T-helper 17 cell (primary cell): Measurements from ENCODE around the gene ZNF865. TPM values are rescaled to one million over a fixed set of nuclear protein-coding genes. Genes with fewer than 3 reads are reported as not detected.
"Not testable (repeated sequence)": the region's sequence is repeated elsewhere in the genome, so short reads cannot be mapped to it uniquely, and the experiment has no call there.

Source experiments
- ATAC-seq: fragments of 150-1000 bp; cut with Tn5 transposase; 2 replicates; pipeline ENCODE4 v1.10.0; 2021; ENCODE audit warnings: mild to moderate bottlenecking, moderate library complexity
- DNase-seq, 3 donors: peaks; one replicate each; pipeline versions ENCODE4 v3.0.0 to v3.0.0-alpha.2; 2020 to 2021
- H3K9me3 ChIP-seq: one replicate; pipeline ENCODE4 v1.7.0; 2013; ENCODE audit warnings: low read length, mild to moderate bottlenecking; ENCODE audit not compliant: control insufficient read depth, poor library complexity, severe bottlenecking
- H3K27ac Mint-ChIP-seq: one replicate; pipeline ENCODE4 v1.8.0; 2022; ENCODE audit warnings: mild to moderate bottlenecking, moderate library complexity, mixed read lengths
- H3K27me3 Mint-ChIP-seq: one replicate; pipeline ENCODE4 v1.8.0; 2022; ENCODE audit warnings: mixed read lengths
- H3K36me3 Mint-ChIP-seq: one replicate; pipeline ENCODE4 v1.8.0; 2022; ENCODE audit warnings: low read depth, mixed read lengths
- H3K4me1 Mint-ChIP-seq: one replicate; pipeline ENCODE4 v1.8.0; 2022; ENCODE audit warnings: mild to moderate bottlenecking, mixed read lengths
- H3K4me3 Mint-ChIP-seq: one replicate; pipeline ENCODE4 v1.8.0; 2022; ENCODE audit warnings: mild to moderate bottlenecking, moderate library complexity, mixed read lengths
- total RNA-seq, 4 donors: library from RNA in 2 of 4; stranded (reverse) in 2 of 4; gene quantifications; one replicate each; pipeline ENCODE4 v1.2.3 and lab custom pipeline; 2022 to 2026

The ZNF865 gene
- total RNA-seq (10 to 100 TPM; 12.6 to 12.8 TPM), total RNA-seq (lab: John Stamatoyannopoulos, UW) (4.2 to 6.9 reads per million in 2 donors)

DNA sequence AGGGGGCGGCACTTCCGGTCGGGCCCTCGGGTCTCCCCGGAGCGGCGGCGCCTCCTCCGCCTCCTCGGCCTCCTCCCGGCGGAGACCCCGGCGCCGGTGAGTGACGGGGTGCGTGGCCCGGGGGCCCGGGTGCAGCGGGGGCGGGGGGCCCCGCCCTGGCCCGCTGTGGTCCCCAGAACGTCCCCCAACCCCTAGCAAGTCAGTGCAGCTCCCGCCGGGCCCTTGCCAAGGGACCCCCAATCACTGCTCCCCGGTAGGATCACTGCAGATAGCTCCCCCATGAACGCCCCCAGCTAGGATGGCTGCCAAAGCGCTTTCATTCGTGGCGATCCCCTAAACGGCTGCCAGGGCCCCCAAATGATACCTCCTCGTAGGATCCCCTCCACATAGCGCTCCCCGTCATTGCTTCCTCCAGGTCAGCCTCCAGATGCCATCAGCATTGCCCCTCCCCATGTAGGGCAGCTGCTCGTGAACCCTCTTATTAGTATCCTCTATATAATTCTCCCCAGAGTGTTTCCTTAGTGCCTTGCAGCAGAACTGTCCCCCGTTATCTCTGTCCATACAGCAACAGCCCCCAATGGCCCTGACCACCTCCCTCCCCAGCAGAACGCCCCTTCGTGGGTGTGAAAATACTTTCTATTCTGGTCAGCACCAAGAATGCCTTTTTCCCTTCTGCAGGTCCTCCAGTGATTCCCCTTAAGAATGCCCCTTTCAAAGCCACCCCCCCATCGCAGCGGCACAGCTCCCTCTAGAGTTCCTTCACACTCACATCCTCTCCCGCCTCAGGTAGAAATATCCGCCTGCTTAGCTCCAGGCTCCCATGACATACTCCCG lies at the start of gene ZNF865:
Gene ZNF865 (plus strand): TSS at position 11 of the 834 bp plus-strand sequence. CDS start 7,972 bp downstream, outside the sequence.
- Mint-ChIP-seq H3K4me3 (peak within 1 kb of the TSS; percentile 99), H3K36me3 (peaks cover 10% of the 10 kb centered on the region), H3K4me1 (peaks cover 42% of the 10 kb centered on the region), H3K27ac (peak within 1 kb of the TSS; percentile 96), H3K27me3 (no peaks in the 10 kb centered on the region)
- ATAC-seq (peak; percentile 51), DNase-seq (peak; percentile 50 to 57 (median 52))
- no peaks in the 10 kb centered on the region for H3K9me3 ChIP-seq

DNA sequence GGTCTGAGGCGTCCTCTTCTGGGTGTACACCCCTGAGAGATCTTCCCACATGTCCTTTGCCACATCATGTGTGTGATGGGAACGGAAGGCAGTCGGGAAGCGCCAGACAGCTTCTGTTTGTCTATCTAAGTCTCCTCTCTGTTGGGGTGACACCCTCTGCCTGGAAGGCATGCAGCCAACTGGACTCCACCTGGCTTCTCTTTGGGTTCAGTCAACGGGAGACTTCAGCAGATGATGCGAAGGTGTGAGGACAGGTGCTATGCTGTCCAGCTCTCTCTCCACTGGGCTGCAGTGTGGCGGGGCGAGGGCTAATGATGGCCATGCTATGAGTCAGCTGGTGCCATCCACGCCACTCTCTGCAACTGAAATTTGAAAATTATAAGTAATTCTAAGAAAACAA lies 45.8 kb upstream of the ZNF865 start:
- no peak overlapping the region for H3K4me3 Mint-ChIP-seq
- peaks cover 2% of the 10 kb centered on the region for H3K4me1 Mint-ChIP-seq
- no peak for ATAC-seq

DNA sequence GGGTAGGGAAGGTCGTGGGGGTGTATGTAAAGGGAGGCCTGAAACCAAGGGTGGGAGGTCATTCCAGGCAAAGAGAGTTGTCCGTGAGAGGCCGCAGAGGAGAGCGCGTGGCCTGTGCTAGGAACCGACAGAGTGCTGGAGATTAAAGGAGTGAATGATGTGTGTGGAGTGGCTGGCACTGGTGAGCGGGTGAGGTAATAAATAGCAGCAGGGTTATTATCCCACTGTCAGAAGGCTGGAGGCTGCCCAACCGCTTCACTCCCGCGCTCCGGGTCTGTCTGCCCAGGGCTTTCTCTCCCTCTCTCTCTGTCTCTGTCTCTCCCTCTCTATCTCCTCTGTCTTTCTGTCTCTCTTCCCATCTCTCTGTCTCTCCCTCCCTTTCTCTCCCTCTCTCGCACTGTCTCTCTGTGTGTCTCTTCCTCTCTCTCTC lies 42.2 kb upstream of the ZNF865 start:
- no peak for DNase-seq
- H3K9me3 ChIP-seq: no peaks in the 10 kb centered on the region
- no peak overlapping the region for H3K27ac Mint-ChIP-seq
- no peak overlapping the region for H3K4me3 Mint-ChIP-seq
- ATAC-seq: no peak
- peaks cover 32% of the 10 kb centered on the region for H3K27me3 Mint-ChIP-seq
- H3K36me3 Mint-ChIP-seq: no peaks in the 10 kb centered on the region
- no peaks in the 10 kb centered on the region for H3K4me1 Mint-ChIP-seq

More for the DNA sequence above, 45.8 kb upstream of the ZNF865 start:
- H3K27me3 Mint-ChIP-seq: peaks cover 23% of the 10 kb centered on the region
- no peak for DNase-seq
- no peaks in the 10 kb centered on the region for H3K36me3 Mint-ChIP-seq
- H3K9me3 ChIP-seq: no peaks in the 10 kb centered on the region
- no peak overlapping the region for H3K27ac Mint-ChIP-seq

DNA sequence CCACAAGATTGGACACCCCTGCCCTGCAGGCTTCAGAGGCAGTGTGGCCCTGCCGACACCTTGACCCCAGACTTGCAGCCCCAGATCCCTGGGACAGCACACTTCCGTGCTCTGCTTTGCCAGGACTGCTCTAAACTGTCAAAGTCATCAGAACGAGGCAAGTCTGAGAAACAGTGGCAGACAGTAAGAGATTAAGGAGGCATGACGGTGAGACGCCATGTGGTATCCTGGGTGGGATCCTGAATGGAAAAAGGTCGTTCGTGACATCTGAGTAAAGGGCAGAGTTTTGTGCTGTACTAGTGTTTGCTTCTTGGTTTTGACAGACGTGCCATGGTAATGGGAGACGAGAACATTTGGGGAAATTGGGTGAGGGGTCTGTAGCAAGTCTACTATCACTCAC lies 38.6 kb upstream of the ZNF865 start:
- DNase-seq (no peak), ATAC-seq (no peak)
- no peak overlapping the region for H3K27ac Mint-ChIP-seq
- H3K36me3 Mint-ChIP-seq: no peaks in the 10 kb centered on the region
- H3K9me3 ChIP-seq: no peaks in the 10 kb centered on the region
- H3K4me3 Mint-ChIP-seq: no peak overlapping the region
- H3K4me1 Mint-ChIP-seq: no peaks in the 10 kb centered on the region
- peaks cover 17% of the 10 kb centered on the region for H3K27me3 Mint-ChIP-seq

DNA sequence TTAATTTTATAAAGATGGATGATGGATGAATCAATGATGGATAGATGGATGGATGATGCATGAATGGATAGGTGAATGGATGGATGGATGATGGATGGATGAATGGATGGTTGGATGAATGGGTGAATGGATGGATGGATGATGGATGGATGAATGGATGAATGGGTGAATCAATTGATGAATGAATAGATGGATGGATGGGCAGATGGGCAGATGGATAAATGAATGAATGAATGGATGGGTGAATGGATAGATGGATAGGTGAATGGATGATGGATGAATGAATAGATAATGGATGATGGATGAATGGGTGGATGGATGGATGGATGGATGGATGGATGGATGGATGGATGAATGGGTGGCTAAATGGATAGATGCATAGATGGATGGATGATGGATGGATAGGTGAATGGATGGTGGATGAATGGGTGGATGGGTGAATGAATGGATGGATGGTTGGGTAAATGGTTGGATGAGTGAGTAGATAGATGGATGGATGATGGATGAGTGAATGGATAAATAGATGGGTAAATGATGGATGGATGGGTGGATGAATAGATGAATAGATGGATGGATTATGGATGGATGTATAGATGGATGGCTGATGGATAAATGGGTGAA lies 37.6 kb upstream of the ZNF865 start:
- no peak overlapping the region for H3K4me3 Mint-ChIP-seq
- H3K9me3 ChIP-seq: no peaks in the 10 kb centered on the region
- H3K27me3 Mint-ChIP-seq: peaks cover 17% of the 10 kb centered on the region
- no peak overlapping the region for H3K27ac Mint-ChIP-seq
- ATAC-seq: no peak
- no peaks in the 10 kb centered on the region for H3K36me3 Mint-ChIP-seq
- no peaks in the 10 kb centered on the region for H3K4me1 Mint-ChIP-seq
- no peak for DNase-seq

DNA sequence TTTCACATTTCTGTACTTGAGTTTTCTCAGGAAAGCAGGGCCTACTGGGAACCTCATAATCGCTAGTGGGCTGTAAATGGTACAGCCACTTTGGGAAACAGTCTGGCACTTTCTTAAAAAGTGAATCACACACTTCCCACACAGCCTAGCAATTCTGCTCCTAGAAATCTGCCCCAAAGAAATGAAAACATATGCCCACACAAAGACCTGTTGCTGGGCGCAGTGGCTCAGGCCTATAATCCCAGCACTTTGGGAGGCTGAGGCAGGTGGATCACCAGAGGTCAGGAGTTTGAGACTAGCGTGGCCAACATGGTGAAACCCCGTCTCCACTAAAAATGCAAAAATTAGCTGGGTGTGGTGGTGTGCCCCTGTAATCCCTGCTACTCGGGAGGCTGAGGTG lies 36.0 kb upstream of the ZNF865 start:
- not testable (repeated sequence) for ATAC-seq, H3K36me3 Mint-ChIP-seq, H3K4me1 Mint-ChIP-seq, H3K27ac Mint-ChIP-seq, DNase-seq, H3K4me3 Mint-ChIP-seq, H3K9me3 ChIP-seq
- peaks cover 12% of the 10 kb centered on the region for H3K27me3 Mint-ChIP-seq

DNA sequence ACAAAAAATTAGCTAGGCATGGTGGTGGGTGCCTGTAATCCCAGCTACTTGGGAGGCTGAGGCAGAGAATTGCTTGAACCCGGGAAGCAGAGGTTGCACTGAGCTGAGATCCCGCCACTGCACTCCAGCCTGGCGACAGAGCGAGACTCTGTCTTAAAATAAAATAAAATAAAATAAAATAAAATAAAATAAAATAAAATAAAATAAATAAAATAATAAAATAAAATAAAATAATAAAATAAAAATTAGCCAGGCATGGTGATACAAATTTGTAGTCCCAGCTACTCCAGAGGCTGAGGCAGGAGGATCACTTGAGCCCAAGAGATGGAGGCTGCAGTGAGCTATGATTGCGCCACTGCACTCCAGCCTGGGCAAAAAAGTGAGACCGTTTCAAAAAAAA lies 31.5 kb upstream of the ZNF865 start:
- H3K4me1 Mint-ChIP-seq, H3K4me3 Mint-ChIP-seq, H3K27me3 Mint-ChIP-seq: not testable (repeated sequence)

DNA sequence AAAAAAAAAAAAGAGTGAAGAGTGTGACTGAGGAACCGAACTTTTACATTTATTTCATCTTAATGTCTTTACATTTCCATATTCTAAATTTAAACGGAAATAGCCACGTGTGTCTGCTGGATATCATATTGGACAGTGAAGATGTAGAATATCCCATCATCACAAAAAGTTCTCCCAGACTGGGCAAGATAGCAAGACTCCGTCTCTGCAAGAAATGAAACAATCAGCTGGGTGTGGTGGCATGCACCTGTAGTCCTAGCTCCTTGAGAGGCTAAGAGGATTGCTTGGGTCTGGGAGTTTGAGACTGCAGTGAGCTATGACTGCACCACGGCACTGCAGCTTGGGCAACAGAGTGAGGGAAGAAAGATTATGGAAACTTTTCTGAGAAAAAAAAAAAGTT lies 28.7 kb upstream of the ZNF865 start:
- DNase-seq: no peak
- Mint-ChIP-seq H3K27me3 (no peaks in the 10 kb centered on the region), H3K4me3 (no peak overlapping the region), H3K4me1 (peaks cover 18% of the 10 kb centered on the region), H3K27ac (no peak overlapping the region), H3K36me3 (peaks cover 5% of the 10 kb centered on the region)
- ATAC-seq: no peak
- no peaks in the 10 kb centered on the region for H3K9me3 ChIP-seq

More for the DNA sequence above, 31.5 kb upstream of the ZNF865 start:
- not testable (repeated sequence) for H3K36me3 Mint-ChIP-seq, ATAC-seq, H3K27ac Mint-ChIP-seq, DNase-seq, H3K9me3 ChIP-seq

DNA sequence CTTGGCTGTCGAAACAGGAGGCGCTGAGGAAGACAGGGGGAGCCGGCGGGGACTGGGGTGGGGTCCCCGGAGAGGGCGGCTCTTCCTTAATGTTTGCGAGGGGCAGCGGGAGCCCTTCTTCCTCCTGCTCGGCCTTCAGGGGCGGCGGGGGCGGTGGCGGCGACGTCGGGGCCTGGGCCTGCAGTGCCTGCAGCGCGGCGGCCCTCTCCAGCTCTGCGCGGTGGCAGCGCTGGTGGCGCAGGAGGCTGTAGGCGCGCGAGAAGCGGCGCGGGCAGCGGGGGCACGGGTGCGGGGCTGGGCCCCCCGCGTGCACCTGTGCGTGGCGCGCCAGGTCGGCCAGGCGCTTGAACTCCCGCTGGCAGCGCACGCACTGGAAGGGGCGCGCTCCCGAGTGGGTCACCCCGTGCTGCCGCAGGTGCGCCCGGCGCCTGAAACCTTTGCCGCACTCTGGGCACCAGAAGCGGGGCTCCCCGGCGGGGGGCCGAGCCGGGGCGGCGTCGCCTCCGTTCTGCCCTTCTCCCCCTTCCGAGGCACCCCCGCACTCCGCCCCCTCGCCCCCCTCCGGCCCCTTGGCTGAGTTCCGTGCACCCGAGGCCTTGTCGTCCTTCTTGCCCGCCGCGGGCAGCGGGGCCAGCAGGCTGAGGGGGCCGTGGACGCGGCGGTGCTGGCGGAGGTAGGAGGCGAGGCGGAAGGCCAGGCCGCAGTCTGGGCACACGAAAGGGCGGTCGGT lies 27.3 kb upstream of the ZNF865 start:
- H3K9me3 ChIP-seq: no peaks in the 10 kb centered on the region
- H3K36me3 Mint-ChIP-seq: peaks cover 5% of the 10 kb centered on the region
- ATAC-seq (no peak), DNase-seq (no peak)
- H3K27me3 Mint-ChIP-seq: no peaks in the 10 kb centered on the region
- peaks cover 23% of the 10 kb centered on the region for H3K4me1 Mint-ChIP-seq
- H3K4me3 Mint-ChIP-seq: no peak overlapping the region
- no peak overlapping the region for H3K27ac Mint-ChIP-seq

DNA sequence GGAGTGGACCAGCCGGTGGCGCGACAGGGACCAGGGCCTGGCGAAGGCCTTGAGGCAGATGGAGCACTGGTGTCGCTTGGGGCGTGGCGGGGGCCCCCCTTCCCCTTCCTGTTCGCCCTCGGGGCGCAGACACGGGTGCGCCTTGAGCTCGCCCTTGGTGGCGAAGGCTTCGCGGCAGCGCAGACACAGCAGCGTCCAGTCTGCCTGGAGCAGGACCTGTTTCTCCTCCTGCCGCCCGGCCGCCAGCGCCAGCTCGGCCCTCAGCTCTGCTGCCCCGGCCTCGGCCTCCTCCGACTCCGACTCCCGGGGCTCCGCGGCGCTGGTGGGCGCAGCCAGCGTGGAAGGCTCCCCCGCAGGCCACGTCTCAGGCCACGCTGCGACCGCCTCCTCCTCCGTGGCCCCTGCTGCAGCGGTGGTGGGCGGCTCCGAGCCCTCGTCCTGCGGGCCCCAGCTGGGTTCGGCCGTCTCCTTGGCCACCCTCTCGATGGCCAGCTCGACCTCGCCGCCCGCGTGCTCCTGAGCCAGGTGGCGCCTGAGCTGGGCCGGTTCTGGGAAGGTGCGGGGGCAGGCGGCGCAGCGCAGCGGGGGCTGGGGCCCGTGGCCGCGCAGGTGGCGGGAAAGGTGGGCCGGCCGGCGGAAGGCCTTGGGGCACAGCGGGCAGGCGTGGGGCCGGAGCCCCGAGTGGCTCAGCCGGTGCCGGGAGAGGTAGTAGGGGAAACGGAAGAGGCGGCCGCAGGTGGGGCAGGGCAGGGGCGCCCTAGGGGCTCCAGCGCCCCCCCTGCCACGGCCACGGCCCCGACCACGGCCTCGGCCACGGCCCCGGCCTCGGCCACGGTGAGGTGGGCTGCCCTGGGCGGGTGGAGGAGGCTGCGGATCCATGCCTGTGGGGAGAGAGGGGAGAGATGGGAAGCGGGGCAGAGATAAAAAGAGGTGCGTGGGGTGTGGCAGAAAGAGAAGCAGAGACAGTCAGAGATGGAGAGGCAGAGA lies 26.4 kb upstream of the ZNF865 start:
- Mint-ChIP-seq H3K27me3 (no peaks in the 10 kb centered on the region), H3K4me3 (peak overlapping the region; percentile 87), H3K36me3 (peaks cover 5% of the 10 kb centered on the region), H3K27ac (peak overlapping the region; percentile 62), H3K4me1 (peaks cover 23% of the 10 kb centered on the region)
- H3K9me3 ChIP-seq: no peaks in the 10 kb centered on the region
- DNase-seq: no peak
- no peak for ATAC-seq

DNA sequence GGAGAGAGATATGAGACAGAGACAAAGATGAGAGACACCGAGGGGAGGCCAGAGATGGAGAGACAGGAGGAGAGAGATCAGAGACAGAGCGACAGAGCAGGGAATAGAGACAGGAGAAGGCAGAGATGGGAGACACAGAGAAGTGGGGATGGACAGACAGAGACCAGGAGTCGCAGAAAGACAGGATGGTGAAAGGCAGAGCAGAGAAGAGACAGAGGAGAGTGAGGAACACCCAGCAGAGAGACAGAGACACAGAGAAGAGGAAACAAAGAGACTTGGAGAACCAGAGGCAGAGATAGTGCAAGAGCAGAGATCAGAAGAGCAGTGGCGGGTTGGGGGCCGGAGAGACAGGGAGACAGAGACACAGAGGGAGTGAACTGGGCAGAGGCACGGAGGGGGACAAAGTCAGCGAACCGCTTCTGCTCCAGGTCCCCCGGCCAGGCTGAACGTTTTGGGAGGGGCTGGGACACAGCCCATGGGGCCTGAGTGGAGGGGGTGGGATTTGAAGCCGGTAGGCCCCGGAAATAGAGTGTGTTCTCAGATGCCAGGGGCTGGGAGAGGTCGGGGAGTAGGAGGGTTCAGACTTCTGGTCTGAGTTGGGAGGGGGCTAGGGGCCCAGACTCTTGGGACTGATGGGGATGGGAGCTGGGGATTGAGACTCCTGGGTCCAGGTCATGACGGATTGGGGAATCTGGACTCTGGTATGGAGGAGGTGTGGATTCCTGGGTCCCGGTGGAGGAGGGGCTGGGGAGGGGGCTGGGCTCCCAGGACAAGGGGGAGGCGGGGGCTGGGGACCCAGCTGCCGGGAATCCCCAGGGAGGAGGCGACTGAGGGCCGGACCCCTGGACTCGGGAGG lies 25.5 kb upstream of the ZNF865 start:
- Mint-ChIP-seq H3K4me3 (peak overlapping the region; percentile 87), H3K27ac (peak overlapping the region; percentile 62), H3K36me3 (peaks cover 5% of the 10 kb centered on the region), H3K4me1 (peaks cover 25% of the 10 kb centered on the region), H3K27me3 (no peaks in the 10 kb centered on the region)
- peak; percentile 40 for ATAC-seq
- no peaks in the 10 kb centered on the region for H3K9me3 ChIP-seq
- no peak for DNase-seq
